NT2/D1 (cell line): ENCODE results near the gene ZNF143.

ENCODE experiments used
- YY1 ChIP-seq: IDR thresholded peaks from 2 replicates; pipeline ENCODE4 v1.6.1; 2011; ENCODE audit not compliant: insufficient read length, insufficient read depth
- ZNF274 ChIP-seq: IDR thresholded peaks from 2 replicates; pipeline ENCODE4 v1.6.1; 2011; ENCODE audit warnings: mild to moderate bottlenecking, low read depth, low read length

- no peak for TF ChIP-seq ZNF274
- TF ChIP-seq YY1, result no peak
Observed at GRCh38 chr11:9561279-9561982, 100.6 kb downstream of the ZNF143 start.
